Measurements from ENCODE around the gene CBLL1.

CBLL1 gene

GRCh38 chr7:107744345-107744750, 406 bp downstream of the CBLL1 start:
- DNase-seq: peak; percentile 46

- DNase-seq: no peak
These were observed 2.1 kb downstream of the CBLL1 start for GRCh38 chr7:107746006-107746405.

GRCh38 chr7:107751113-107751512, 7.2 kb downstream of the CBLL1 start:
- DNase-seq: no peak

- no peak for DNase-seq
These were observed 10.7 kb downstream of the CBLL1 start for GRCh38 chr7:107754642-107755041.

- DNase-seq: no peak
These were observed 14.7 kb downstream of the CBLL1 start for GRCh38 chr7:107758667-107759066.

- DNase-seq: no peak
These were observed 23.4 kb downstream of the CBLL1 start for GRCh38 chr7:107767391-107767790.

GRCh38 chr7:107768263-107768662, 24.3 kb downstream of the CBLL1 start:
- no peak for DNase-seq

- DNase-seq: no peak
These were observed 29.1 kb downstream of the CBLL1 start for GRCh38 chr7:107773027-107773426.

- DNase-seq: no peak
These were observed 33.8 kb downstream of the CBLL1 start for GRCh38 chr7:107777702-107778101.

GRCh38 chr7:107778283-107778682, 34.3 kb downstream of the CBLL1 start:
- no peak for DNase-seq

GRCh38 chr7:107779647-107780099, 35.7 kb downstream of the CBLL1 start:
- no peak for DNase-seq

GRCh38 chr7:107782374-107782773, 38.4 kb downstream of the CBLL1 start:
- DNase-seq: no peak

GRCh38 chr7:107783648-107784047, 39.7 kb downstream of the CBLL1 start:
- DNase-seq: no peak

GRCh38 chr7:107785170-107785569, 41.2 kb downstream of the CBLL1 start:
- DNase-seq: no peak

- DNase-seq: no peak
These were observed 42.0 kb downstream of the CBLL1 start for GRCh38 chr7:107785926-107786325.

- no peak for DNase-seq
These were observed 44.3 kb downstream of the CBLL1 start for GRCh38 chr7:107788216-107788615.

GRCh38 chr7:107788662-107789061, 44.7 kb downstream of the CBLL1 start:
- DNase-seq: no peak

- DNase-seq: no peak
These were observed 45.7 kb downstream of the CBLL1 start for GRCh38 chr7:107789647-107790046.

GRCh38 chr7:107792364-107792763, 48.4 kb downstream of the CBLL1 start:
- DNase-seq: no peak

GRCh38 chr7:107799647-107800264, 55.8 kb downstream of the CBLL1 start:
- DNase-seq: no peak

- no peak for DNase-seq
These were observed 59.2 kb downstream of the CBLL1 start, which contains the start of gene SLC26A3 for GRCh38 chr7:107803009-107803610. Gene SLC26A3 (minus strand): TSS chr7:107803223. CDS start chr7:107794509, 8,714 bp downstream.

GRCh38 chr7:107809179-107809578, 65.2 kb downstream of the CBLL1 start:
- no peak for DNase-seq

- no peak for DNase-seq
These were observed 66.7 kb downstream of the CBLL1 start for GRCh38 chr7:107810626-107811025.
